Activated CD4-positive, alpha-beta T cell treated with anti-CD3 and anti-CD28 coated beads, Interleukin-2, amount 50 U/mL, for 1 hour (primary cell): Measurements from ENCODE around the gene MAP1LC3B.
A peak's percentile ranks its signal among the peaks of the same experiment; 100 is the strongest.
"Not testable (repeated sequence)": the region's sequence is repeated elsewhere in the genome, so short reads cannot be mapped to it uniquely, and the experiment has no call there.

Source experiments
- DNase-seq: peaks from one replicate; pipeline ENCODE4 v3.0.0-alpha.2; 2020

The MAP1LC3B gene

DNA sequence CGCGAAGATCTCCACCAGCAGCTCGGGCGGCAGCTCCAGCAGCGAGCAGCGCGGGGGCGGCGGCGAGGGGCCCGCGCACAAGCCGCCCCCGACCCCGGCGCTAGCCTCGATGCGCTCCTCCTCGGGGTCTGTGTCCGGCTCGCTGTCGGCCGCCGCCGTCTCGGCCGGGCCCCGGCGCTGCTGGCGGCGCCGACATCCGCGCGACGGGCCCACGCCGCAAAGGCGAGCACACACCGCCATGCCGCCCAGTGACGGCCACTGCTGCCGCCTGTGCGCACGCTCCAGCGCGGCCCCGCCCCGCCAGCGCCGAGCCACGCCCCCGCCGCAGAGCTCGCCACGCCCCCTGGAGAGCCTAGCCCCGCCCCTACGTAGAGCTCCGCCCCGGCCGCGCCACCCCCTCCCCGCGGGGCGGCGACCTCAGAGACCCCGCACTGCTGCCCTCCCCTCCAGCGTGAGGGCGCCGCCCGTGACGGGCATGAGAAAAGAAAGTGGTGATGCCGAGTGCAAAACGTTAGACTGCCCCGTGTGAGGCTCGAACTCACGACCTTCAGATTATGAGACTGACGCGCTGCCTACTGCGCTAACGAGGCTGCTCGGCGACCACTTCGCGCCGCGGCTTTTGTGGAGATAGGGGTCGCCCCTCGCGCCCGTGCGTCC, 8.5 kb upstream of the MAP1LC3B start, which contains the start of gene FBXO31:
Gene FBXO31 (minus strand): TSS at position 272 of the 657 bp plus-strand sequence. CDS start 32 bp downstream, at position 240.
- peak; percentile 89 for DNase-seq

DNA sequence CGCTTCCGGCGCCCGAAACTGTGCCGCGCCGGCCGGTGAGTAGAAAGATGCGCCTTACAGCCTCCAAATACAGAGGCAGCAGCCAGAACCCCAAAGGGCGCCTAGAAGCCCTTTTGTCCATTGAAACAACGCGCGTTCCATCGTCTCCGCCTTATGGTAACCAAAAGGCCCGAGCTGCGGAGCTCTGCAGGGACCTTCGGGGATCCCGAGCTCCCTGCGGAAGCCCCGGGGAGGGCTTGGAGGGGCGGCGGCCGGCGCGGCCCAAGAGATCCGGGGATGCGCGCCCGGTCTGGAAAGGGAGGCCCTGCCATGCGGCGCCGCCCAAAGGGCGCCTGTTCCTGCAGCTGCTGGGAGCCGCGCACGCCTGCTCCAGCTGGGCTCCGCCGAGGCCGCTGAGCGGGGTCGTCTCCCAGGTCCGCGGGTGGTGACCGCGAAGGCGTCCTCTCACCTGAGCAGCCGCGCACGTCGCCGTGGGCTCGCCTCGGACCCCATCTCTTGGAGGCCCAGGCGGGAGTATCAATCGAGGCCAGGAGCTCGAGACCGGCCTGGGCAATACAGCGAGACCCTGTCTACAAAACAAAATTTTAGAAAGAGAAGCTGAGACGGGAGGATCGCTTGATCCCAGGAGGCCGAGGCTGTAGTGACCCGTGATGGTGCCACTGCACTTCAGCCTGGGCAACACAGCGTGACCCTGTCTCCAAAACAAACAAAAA, 7.8 kb upstream of the MAP1LC3B start:
- no peak for DNase-seq

DNA sequence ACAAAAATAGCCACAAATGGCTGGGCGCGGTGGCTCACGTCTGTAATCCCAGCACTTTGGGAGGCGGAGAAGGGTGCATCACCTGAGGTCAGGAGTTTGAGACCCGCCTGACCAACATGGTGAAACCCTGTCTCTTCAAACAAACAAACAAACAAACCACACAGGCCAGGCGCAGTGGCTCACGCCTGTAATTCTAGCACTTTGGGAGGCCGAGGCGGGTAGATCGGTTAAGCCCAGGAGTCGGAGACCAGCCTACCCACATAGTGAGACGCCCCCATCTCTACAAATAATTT, 7.3 kb upstream of the MAP1LC3B start:
- not testable (repeated sequence) for DNase-seq

DNA sequence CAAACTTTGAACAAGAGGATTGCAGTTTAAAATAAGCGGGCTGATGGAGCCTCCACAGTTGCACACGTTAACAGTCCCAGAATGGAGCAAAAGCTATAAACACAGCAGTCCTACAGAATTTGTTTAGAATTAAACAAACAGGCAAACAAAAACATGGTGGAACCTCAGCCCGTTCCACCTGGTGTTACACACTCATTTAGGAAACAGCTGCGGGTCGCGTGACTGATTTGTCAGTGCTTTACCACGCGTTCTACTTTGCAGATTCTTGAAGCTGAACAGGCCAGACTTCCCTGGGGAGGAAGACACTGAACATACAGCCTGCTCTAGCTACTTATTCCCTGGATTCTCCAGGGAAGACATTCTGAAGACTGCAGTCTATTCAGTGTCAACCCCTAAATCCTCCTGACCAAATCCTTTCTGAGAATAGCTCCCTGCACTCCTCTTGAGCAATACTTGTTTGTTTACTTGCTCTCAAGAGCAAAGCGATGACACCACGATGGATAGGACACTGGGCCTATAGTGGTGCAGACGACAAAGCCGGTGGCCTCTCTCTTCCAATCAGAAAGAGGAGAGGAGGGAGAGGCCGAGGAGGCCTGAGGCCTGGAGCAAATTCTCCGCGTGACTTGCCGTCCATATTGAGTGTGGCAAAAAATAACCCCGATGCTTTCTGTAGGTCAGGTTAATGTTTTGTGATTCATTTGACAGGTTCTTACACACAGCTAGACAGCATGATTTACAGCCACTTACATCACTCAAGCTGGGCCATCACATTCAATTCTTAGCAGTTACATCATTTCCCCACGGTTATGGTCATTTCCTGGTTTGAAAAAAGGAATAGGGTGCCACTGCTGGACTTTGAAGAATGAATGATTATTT, 4.0 kb upstream of the MAP1LC3B start:
- DNase-seq = peak; percentile 79

DNA sequence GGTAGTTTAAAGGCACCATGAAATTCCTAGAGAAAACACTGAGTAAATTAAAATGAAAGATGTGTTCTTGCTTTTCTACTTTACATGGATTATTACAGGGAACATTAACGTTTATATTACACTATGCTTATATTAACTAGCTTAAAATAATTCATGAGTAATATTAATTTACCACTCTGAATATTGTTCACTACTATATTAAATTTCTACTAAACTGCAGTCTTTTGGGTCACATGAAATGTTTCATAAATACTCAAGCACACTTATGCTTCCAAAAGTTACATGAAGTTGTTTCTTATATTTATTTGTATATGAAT, 3.4 kb upstream of the MAP1LC3B start:
- no peak for DNase-seq

DNA sequence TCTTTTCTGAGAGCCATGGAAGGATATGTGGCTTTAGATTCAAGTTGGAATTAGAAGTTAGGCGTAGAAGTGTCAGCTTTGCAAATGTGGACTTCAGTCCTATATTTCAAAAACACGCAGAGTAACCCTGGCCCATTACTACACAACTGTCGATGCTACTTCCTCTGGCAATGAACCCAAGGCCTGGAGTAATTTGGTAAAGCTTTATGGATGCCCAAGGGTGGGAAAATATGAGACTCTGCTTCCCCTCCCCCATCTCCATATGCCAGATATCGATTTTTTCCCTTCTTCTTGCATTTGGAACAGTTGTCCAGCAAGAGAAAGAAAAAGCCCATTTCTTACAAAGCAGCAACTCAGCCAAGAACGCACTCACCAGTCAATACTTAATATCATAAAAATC, 2.9 kb upstream of the MAP1LC3B start:
- no peak for DNase-seq

DNA sequence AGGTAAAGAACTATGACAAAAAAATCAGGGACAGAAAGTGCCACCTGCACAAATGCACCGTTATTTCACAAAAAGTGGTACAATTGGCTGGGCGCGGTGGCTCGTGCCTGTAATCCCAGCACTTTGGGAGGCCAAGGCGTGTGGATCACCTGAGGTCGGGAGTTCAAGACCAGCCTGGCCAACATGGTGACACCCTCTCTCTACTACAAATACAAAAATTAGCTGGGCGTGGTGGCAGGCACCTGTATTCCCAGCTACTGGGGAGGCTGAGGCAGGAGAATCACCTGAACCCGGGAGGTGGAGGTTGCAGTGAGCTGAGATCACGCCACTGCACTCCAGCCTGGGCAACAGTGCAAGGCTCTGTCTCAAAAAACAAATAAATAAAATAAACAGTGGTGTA, 2.2 kb upstream of the MAP1LC3B start:
- DNase-seq = not testable (repeated sequence)

DNA sequence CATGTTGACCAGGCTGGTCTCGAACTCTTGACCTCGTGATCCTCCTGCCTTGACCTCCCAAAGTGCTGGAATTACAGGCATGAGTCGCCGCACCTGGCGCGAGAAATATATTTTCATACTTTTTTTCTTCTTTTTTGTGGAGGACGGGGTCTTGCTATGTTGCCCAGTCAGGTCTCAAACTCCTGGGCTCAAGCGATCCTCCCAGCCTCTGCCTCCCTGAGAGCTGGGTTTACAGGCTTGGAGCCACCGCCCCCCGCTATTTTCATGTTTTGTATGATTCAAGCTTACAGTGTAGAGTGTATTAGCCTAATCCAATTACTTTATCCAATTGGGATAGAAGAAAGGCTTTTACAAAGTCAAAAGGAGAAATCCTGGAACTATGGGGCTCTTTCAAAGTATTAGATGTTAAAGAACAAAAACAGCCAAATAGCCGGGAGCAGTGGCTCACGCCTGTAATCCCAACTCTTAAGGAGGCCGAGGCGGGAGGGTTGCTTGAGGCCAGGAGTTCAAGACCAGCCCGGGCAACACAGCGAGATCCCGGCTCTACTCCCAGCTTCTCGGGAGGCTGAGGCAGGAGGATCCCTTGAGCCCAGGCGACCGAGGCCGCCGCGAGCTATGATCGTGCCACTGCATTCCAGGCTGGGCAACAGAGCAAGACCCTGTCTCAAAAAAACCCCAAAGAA, 1.4 kb upstream of the MAP1LC3B start:
- no peak for DNase-seq

DNA sequence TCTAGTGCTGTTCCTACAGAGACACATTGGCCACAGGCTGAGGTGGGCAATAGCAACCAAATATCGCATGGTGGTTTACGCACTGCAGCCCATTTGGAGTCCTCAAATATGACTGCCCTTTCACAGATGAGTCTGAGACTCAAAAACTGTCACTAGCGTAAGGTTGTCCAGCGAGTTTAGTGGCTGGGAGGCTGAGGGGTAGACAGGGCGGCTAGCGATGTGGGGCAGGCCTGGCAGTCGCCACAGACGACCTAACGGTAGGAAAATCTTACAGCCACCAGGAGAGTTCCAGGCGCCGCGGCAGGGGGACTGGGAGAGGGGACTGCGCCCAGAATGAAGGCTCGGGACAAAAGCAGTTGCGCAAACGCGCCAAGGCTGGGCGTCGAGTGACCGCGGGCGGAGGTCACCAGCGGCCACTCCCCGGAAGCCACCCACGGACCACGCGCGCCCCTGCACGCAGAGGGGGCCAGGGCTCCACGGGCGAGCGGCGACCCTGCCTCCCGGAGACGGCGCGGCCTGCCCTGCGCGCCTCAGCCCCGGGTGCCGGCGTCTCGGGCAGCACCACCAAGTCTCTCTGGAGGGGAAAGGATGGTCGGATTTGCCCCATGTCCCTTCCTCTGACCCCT, 699 bp upstream of the MAP1LC3B start:
- DNase-seq = no peak

DNA sequence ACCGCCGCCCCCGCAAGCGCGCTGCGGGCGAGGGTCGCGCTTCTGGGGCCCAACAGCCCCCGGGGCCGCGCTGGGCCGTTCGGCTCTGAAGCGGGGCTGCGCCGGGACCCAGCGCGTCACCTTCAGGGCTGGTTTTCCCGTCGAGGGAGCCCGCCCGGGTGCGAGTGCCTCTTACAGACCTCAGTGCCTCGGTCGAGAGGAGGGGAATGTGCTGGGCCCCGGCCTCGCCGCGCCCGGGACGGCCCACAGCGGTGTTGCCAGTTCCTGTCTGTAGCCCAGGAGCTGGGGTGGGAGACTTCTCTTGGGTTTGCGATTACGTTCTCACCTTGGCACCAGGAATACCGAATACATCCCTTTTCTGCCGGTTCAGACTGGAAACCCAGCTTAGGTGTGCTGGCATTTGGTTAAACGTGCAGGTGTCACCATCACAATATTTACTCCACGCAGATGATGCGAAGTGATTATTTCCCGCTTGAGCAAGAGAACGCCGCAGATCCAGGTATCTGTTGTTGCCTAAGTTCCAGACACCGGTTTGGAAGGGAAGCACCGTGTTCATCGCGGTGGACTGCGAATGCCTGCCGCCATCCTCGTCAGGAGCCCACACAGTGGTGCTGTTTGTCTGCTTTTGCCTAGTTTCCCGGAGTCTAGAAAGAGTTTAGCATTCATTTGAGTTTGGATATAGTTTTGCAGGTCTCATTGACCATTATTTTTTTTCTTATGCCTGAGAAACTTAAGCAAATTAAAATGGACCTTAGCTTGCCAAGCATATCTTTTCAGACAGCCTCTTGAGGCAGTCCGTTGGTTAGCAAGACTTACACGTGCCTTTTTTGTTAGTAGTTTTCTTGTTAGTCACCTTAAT, 914 bp downstream of the MAP1LC3B start:
- peak; percentile 37 for DNase-seq

DNA sequence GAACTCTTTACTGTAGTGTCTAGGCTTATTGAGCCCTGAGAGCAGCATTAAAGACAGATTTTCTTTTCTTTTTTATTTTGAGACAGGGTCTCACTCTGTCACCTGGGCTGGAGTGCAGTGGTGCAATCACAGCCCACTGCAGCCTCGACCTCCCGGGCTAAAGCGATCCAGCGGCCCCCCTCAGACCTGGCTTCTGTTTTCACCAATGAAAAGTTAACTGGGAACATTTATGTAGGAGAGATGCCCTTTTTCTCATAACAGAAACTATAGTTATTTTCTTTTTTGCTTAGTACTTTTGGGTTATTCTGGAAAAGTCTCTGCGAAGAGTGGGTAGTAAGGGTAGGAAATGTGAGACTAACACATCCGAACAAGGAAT, 1.5 kb downstream of the MAP1LC3B start:
- no peak for DNase-seq

DNA sequence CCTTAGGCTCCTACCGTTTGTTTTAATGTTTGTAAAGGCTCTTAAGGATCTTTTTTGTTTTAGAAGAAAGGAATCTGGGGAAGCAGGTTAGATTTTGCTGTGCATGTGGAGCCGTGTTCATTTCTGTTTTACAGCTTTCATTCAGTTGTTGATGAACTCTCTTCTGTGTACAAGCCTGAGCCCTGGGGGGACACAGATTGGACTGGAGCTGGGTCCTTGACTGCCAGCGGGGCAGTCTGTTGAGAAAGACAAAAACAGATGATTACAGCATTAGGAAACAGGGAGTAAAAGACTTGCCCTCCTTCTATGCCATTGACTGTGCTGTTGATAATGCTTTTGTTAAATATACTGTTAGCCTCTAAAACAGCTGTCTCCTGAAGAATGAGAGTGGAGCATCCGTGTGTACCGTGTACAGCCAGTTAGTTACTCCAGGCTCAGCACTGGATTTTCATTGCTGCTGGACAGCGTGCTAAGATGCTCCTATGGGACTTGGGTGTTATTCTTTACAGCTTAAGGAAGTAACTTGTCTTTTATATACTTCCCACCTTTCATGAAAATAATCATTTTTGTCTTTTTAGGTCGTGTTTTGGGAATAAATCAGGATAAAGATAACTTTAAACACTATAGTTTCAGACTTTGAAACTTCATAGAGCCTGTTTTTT, 3.2 kb downstream of the MAP1LC3B start:
- DNase-seq = no peak

DNA sequence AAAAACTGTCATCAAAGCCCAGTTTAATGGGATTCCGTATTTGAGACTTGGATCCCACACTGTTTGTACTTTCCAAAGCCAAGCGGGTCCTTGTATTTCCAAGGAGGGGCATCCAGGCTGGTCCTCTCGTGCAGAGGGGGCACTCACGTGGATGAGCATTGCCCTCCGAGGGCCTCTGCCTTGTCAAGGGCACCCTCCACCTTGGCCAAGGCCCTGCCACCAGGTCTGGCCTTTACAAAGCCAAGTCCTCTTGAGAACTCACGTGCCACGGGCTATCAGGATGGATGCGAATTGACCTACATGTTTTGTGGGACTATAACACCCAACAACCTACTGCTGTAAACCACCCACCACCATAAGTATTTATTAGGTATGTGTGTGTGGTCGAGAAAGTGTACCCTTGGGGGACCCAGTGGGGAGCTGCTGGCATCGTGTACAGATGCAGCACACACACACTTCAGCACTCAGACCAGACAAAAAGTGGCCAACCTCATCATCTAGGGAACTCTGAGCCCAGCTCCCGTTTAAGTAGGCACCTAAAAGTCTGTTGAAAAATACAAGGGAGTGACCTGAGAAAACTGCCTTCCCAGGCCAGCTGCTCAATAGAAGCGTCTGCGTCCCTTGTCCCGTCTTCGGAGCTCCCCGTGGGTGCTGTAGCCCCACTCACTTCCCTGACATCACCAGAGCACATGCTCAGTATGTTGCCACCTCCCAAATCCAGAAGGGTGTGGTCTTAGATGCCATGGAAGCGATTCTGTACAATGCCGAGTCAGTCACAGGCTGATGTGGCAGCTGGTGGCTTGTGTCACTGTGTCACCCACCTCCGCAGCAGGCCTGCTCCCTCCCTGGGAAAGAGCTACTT, 12.9 kb downstream of the MAP1LC3B start:
- no peak for DNase-seq

DNA sequence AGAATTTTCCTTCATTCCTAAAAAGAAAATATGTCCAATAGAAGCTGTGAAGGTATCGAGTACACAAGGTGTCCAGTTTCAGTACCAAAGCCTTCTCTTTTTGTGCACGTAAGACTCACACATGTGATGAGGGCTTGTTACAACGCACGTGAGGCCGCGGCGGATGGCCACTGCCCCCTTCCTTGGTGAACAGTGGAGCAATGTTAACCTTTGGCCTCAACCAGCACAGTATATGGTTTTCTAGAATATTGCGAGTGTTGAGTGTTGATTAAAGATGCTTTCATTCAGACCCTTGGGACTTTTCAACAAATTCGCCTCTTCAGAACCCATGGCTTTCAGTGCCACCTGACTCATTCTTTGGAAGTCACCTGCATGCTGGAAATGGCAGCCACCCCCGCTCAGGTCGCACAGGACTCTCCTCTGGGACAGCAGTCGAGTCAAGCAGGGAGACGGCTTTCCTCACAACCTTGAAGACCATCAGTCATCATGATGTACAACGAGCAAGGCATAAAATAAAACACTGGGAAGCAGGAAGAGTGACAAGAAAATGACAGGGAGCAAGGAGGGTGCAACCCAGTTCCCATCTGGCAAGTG, 14.5 kb downstream of the MAP1LC3B start:
- DNase-seq = no peak

DNA sequence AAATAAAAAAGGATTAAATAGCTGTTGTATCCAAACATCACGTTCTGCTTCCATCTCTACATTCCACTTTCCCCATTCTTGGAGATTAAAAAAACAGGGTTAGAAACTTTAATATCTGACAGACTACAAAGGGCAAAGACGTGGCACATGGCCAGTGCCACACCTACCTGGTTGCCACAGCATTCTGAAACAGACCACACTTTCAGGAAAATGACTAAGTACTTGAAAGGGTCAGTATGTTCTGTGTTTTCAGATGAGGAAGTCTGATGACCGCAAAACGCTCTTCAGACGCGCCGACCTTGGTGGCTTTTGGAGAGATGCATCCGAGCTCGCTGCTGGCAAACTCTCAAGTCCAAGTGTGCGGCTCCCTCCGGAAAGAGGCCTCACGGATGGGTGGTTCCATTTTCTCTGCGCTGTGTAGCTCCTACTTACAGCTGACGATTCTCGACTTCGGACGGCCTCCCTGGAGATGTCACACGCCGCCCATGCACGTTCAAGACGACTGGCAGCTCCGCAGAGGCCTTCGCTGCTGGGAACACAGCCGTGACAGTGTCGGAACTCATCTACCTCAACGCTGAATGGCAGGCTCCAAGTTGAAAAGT, 15.5 kb downstream of the MAP1LC3B start:
- no peak for DNase-seq

DNA sequence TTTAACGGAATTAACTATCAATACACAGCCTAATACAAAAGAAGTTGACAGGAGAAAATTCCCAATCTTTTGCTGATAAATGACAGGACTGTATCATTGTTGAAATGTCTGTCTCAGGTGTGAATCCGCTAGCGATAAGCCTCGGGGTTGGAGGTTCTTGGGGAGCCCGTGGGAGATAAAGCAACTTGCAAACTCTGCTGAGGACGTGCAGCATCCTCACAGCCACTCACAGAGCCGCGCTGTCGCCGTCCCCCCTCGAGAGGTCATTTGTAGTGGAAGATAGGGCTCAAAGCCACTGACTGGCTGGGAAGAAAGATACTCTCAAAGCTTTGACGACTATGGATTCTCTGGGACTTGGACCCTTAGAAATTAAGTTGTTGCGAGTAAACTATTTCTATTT, 17.0 kb downstream of the MAP1LC3B start:
- no peak for DNase-seq

DNA sequence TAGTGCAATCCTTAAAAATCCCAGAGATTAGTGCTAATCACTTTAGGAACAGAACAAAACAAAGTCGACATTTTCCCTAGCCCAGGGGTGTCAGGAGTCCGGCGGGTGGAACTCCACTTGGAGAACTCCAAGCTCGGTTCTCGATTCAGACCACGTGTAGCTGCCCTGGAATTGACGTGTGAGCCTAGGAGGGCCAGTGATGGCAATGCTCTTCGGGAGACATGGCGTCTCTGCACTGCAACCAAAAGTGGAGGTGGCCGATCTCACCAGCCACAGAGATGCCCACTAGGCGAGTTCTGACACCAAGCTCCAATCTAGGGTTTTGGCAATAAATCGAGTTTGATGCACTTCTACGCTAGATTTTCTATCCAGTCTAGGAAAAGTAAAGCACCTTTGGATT, 17.6 kb downstream of the MAP1LC3B start:
- no peak for DNase-seq

DNA sequence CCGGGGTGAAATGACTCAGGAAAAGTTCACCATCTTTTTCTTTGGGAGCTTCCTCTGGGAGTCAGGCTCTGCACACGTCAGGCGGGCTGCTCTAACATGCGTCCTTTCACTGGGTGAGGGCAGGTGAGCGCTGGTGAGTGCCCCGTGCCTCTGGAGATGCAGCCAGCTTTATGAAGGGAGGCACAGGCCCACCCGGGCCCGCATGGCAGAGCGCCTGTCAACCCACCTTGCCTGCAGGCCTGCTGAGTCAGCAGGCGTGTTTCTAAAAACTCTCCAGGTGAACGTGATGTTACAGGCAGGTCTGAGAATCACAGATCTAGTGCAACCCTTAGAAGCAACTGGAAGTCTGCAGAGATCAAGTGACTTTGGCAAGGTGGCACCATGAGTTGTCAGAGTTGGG, 18.4 kb downstream of the MAP1LC3B start:
- DNase-seq = no peak

DNA sequence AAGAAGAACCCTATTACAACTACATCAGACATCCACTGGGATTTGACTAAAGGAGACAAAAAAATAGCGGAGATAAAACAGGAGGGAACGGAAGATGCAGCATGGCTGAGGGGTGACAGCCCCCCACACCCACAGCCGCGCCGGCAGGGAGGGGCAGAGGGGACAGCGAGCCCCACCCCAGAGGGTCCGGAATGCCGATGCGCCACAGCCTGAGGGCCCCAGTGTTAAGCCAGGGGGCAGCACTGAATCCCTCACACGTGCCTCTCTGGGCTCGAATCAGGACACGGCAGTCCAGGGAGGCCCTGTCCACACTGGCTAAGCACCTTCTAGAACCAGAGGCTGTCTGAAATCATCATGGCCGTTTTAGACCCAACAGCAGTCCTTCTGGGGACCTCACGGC, 18.8 kb downstream of the MAP1LC3B start:
- DNase-seq = no peak
